ENCODE results near the gene UBL7. TPM values are rescaled to one million over a fixed set of nuclear protein-coding genes. Genes with fewer than 3 reads are reported as not detected.

Gene UBL7
- total RNA-seq, 1 experiment from 2014 or later = 65.3 TPM

- no peak; the same call in 1 of the 2 replicates for ATAC-seq
- Histone ChIP-seq H3K9ac (ENCODE audit: low read length) (no peak overlapping the region), H3K36me3 (ENCODE audit: control insufficient read depth in 1 of 2, insufficient read depth in 2 of 2, low read length in 2 of 2) (no peaks in the 10 kb centered on the region), H3K27me3 (ENCODE audit: insufficient read depth, low read length) (no peaks in the 10 kb centered on the region), H3K4me2 (ENCODE audit: low read length) (peak overlapping the region; percentile 33; the same call in 1 of the 2 replicates), H3K27ac (ENCODE audit: low read depth, low read length) (no peak overlapping the region), H4K20me1 (ENCODE audit: insufficient read depth) (no peaks in the 10 kb centered on the region), H3K4me3 (replicated peaks in 1 of 2; ENCODE audit: low read depth in 1 of 2, low read length in 2 of 2) (no peak overlapping the region), H3K9me3 (ENCODE audit: control insufficient read depth in 1 of 2, insufficient read depth in 1 of 2, low read depth in 1 of 2, low read length in 2 of 2) (no peaks in the 10 kb centered on the region), H3K9me2 (ENCODE audit: insufficient read depth) (no peaks in the 10 kb centered on the region), H3K79me2 (ENCODE audit: insufficient read depth, low read length) (no peaks in the 10 kb centered on the region), H3K4me1 (ENCODE audit: control insufficient read depth in 1 of 2, insufficient read depth in 2 of 2, low read length in 2 of 2) (peaks cover 3 to 15% of the 10 kb centered on the region in 2 experiments; a peak in 3 of 4 replicates), H2AFZ (ENCODE audit: low read depth, low read length, poor library complexity, severe bottlenecking) (no peak overlapping the region)
- BruUV-seq (replicated peaks) = no TSS peak
- intact Hi-C loops (cut with micrococcal nuclease) = no loop called here
- TF ChIP-seq REST (IDR thresholded peaks at IDR 0.05; ENCODE audit: low read depth) (no peak), YY1 (IDR thresholded peaks at IDR 0.05; ENCODE audit: extremely low read depth, insufficient replicate concordance, low read depth, low read length) (no peak), EGR1 (IDR thresholded peaks at IDR 0.05; ENCODE audit: low read depth) (no peak), TCF7L2 (IDR thresholded peaks at IDR 0.05; ENCODE audit: borderline replicate concordance, extremely low read depth, insufficient read depth, insufficient read length) (no peak), MAX (IDR thresholded peaks at IDR 0.05) (no peak), FOSL1 (IDR thresholded peaks at IDR 0.05; ENCODE audit: low read depth) (peak; percentile 30; the same call in 1 of the 2 replicates), ZBTB33 (IDR thresholded peaks at IDR 0.05; ENCODE audit: extremely low read depth, insufficient replicate concordance, low read length) (no peak), RAD21 (IDR thresholded peaks at IDR 0.05; ENCODE audit: low read depth) (no peak)
- DNase-seq (ENCODE audit: low read depth, low spot score) = no peak
- ChIA-PET CTCF (interaction anchor here (1.3 kb wide), 1 partner anchor 115 kb away, joined by 3 read pairs; no protein-coding TSS in a partner anchor), RAD21 (ENCODE audit: low non-redundant PET in 1 of 2, low total read pairs in 2 of 2, uncharacterized antibody in 2 of 2, unreplicated experiment in 2 of 2) (no interaction called here), POLR2A (no interaction called here)
Observed at GRCh38 chr15:74497584-74497983, 36.6 kb upstream of the UBL7 start.
